Subcutaneous adipose tissue (tissue), 4 donors: ENCODE results near the gene GOLGA8N. TPM values are rescaled to one million over a fixed set of nuclear protein-coding genes. Genes with fewer than 3 reads are reported as not detected.
"Not testable (repeated sequence)": the region's sequence is repeated elsewhere in the genome, so short reads cannot be mapped to it uniquely, and the experiment has no call there.

ENCODE experiments used
- CTCF ChIP-seq: fragments of 450-650 bp; IDR thresholded peaks from one replicate; pipeline ENCODE4 v1.5.1; 2016; ENCODE audit warnings: low read depth, mild to moderate bottlenecking, control low read depth, antibody characterized with exemption, moderate library complexity
- total RNA-seq, 4 donors: library from RNA; depleted of rRNA; stranded (reverse); fragments of >200 nt; gene quantifications; one replicate each; pipeline ENCODE4 v1.1.0, GENCODE V29; 2016

The GOLGA8N gene
- 10 to 100 TPM; 10.6 to 19.6 (median 15.1) TPM for total RNA-seq

DNA sequence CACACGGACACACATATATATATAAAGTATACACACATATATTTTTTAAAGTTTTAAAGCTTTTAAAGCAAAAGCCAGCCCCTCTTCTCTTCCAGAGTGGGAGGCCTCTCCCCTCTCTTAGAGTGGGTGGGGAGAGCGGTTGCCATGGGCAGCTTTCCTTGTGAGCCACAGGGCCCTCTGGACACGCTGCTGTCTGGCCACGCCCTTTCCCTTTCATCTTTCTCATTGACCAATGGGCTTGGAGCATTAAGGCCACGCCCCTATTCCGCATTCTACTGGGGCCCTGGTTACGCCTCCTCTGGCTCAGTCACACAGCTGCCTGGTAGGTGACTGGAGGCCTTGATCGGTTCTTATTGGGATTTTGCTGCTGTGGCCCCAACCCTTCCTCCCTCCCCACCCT, at the start of gene GOLGA8N:
GOLGA8N (plus strand) TSS at position 306 of the 400 bp plus-strand sequence.
- not testable (repeated sequence) for TF ChIP-seq CTCF

GRCh38 chr15:32615051-32615870, 22.0 kb downstream of the GOLGA8N start, which contains the start of gene ARHGAP11A:
TSS of gene ARHGAP11A (plus strand) at chr15:32615504. CDS start at chr15:32616212, 708 bp downstream.
- not testable (repeated sequence) for TF ChIP-seq CTCF

GRCh38 chr15:32636410-32636809, 43.2 kb downstream of the GOLGA8N start:
- no peak for TF ChIP-seq CTCF

- TF ChIP-seq CTCF: no peak
Observed at GRCh38 chr15:32636908-32637567, 43.8 kb downstream of the GOLGA8N start.

DNA sequence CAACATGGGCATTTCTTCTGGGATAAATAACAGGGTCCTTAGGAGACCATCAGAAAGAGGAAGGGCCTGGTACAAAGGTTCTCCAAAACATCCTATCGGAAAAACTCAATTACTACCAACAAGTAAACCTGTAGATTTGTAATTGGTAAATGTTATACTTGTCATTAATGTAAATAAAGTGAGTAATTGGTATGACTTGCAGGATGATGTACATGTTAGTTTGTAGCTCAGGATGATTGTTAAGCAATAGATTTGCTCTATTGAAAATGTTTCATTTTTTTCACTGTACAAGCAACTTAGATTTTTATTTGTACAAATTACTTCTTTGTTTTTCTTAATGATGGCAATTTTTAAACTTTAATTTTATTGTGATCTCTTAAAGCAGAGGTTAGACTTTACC, 44.4 kb downstream of the GOLGA8N start:
- TF ChIP-seq CTCF: no peak

DNA sequence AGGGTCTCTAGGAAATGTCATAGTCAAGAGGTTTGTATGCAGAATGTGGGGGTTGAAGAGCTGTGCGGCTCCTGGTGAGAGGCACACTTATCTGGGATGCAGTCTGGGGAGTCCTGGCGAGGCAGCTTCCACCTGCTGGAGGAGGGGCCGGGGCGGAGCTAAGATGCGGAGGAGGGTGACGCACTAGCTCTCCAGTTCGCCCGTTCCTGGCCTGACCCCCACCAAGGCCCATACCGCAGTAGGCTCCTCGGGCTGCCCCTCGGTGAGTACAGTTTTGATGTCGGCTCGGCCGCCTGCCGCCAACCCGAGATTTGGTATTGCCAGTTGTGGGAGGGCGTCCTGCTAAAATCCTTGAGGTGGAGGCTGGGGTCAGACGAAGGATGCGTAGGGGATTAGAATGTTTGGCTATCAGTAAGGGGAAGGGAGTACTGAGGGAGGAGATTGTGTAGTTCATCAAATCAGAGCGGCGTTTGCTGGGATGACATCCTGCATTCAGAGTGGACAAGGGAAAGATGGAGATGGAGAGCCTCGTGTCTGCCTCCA, 48.3 kb downstream of the GOLGA8N start, which contains the start of gene SCG5:
SCG5 (plus strand) TSS at position 194 of the 543 bp plus-strand sequence. CDS start 1,883 bp downstream, outside the sequence.
- no peak for TF ChIP-seq CTCF
